Tibial artery (tissue), 4 donors: ENCODE results near the gene HINT3.
A peak's percentile ranks its signal among the peaks of the same experiment; 100 is the strongest.

Experiments
- DNase-seq, 2 donors: peaks; one replicate each; pipeline ENCODE4 v3.0.0-alpha.2; 2019
- H3K27ac ChIP-seq, 2 donors: fragments of 200-600 bp; sonication (generic) in 1 of 2; 1 replicate in 1 of 2; 2 replicates in 1 of 2; pipeline ENCODE4 v1.5.1; 2018 to 2019; ENCODE audit warnings: mild to moderate bottlenecking in 1 of 2
- H3K27me3 ChIP-seq, 2 donors: fragments of 200-600 bp; sonication (generic) in 1 of 2; one replicate each; pipeline versions ENCODE4 v1.5.1 to v1.6.0; 2016 to 2019
- H3K36me3 ChIP-seq, 3 donors: fragments of 200-600 bp; sonication (generic) in 2 of 3; one replicate each; pipeline ENCODE4 v1.5.1; 2016 to 2019; ENCODE audit warnings: mild to moderate bottlenecking in 2 of 3
- H3K4me1 ChIP-seq, 4 donors: fragments of 200-600 bp; sonication (generic) in 2 of 4; 1 replicate in 3 of 4; 2 replicates in 1 of 4; pipeline ENCODE4 v1.5.1; 2016 to 2019
- H3K4me3 ChIP-seq, 2 donors: fragments of 200-600 bp; sonication (generic) in 1 of 2; 1 replicate in 1 of 2; 2 replicates in 1 of 2; pipeline ENCODE4 v1.5.1; 2018 to 2019; ENCODE audit warnings: mild to moderate bottlenecking in 2 of 2
- H3K9me3 ChIP-seq, 3 donors: fragments of 200-600 bp; sonication (generic) in 1 of 3; one replicate each; pipeline ENCODE4 v1.5.1; 2016 to 2019
- intact Hi-C: fragments of 100-400 bp; cut with DNase I; formaldehyde crosslinking; loops from one replicate; pipeline ENCODE4 v1.15.0; 2023; ENCODE audit warnings: low total_unique reads
- TF ChIP-seq, protein P1 (sequence below), 2 experiments: fragments of 200-600 bp in 1 of 2; fragments of 450-650 bp in 1 of 2; IDR thresholded peaks; one replicate each; pipeline ENCODE4 v1.5.1; 2017 to 2019; ENCODE audit warnings: antibody characterized with exemption in 2 of 2, mild to moderate bottlenecking in 1 of 2, moderate library complexity in 1 of 2

Gene HINT3

DNA sequence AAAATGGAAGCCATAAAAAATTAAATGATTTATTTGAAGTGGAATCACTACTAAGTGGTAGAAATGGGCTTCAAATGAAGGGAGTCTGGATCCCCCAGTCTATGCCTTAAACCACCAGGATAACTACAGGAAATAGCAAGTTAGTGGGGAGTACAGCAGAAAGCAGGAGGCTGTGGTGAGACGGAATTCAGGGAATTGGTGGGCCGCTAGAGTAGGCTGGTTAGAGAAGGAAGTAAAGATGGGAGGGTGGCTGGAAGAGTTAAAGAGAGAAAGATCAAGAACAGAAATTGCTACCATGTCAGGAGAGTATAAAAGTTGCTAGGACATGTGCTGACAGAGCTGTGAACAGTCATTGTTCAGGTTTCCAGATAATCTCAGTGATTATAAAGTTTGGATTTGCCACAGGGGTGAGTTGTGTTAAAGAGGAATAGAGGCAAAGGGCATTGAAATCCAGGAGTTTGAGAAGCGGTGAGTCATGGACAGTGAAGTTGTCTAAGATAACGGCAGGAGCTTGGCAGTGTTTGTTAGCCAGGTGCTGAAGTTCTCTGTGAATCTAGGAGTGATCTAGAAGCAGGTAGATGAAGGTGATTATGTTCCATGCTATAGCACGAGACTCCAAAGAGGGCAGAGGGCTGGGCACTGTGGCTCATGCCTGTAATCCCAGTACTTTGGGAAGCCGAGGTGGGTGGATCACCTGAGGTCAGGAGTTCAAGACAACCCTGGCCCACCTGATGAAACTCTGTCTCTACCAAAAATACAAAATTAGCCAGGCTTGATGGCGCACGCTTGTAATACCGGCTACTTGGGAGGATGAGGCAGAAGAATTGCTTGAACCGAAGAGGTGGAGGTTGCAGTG lies 13.7 kb upstream of the HINT3 start:
- no peaks in the 10 kb centered on the region for H3K36me3 ChIP-seq
- intact Hi-C loops: no loop called here
- H3K27me3 ChIP-seq: no peaks in the 10 kb centered on the region
- peaks cover 6 to 41% (median 15%) of the 10 kb centered on the region in 4 donors for H3K4me1 ChIP-seq
- H3K9me3 ChIP-seq: no peaks in the 10 kb centered on the region
- DNase-seq: no peak
- no peak overlapping the region for H3K4me3 ChIP-seq
- no peak overlapping the region for H3K27ac ChIP-seq
- TF ChIP-seq, protein P1, sequence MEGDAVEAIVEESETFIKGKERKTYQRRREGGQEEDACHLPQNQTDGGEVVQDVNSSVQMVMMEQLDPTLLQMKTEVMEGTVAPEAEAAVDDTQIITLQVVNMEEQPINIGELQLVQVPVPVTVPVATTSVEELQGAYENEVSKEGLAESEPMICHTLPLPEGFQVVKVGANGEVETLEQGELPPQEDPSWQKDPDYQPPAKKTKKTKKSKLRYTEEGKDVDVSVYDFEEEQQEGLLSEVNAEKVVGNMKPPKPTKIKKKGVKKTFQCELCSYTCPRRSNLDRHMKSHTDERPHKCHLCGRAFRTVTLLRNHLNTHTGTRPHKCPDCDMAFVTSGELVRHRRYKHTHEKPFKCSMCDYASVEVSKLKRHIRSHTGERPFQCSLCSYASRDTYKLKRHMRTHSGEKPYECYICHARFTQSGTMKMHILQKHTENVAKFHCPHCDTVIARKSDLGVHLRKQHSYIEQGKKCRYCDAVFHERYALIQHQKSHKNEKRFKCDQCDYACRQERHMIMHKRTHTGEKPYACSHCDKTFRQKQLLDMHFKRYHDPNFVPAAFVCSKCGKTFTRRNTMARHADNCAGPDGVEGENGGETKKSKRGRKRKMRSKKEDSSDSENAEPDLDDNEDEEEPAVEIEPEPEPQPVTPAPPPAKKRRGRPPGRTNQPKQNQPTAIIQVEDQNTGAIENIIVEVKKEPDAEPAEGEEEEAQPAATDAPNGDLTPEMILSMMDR (IDR thresholded peaks at IDR 0.05): no peak

DNA sequence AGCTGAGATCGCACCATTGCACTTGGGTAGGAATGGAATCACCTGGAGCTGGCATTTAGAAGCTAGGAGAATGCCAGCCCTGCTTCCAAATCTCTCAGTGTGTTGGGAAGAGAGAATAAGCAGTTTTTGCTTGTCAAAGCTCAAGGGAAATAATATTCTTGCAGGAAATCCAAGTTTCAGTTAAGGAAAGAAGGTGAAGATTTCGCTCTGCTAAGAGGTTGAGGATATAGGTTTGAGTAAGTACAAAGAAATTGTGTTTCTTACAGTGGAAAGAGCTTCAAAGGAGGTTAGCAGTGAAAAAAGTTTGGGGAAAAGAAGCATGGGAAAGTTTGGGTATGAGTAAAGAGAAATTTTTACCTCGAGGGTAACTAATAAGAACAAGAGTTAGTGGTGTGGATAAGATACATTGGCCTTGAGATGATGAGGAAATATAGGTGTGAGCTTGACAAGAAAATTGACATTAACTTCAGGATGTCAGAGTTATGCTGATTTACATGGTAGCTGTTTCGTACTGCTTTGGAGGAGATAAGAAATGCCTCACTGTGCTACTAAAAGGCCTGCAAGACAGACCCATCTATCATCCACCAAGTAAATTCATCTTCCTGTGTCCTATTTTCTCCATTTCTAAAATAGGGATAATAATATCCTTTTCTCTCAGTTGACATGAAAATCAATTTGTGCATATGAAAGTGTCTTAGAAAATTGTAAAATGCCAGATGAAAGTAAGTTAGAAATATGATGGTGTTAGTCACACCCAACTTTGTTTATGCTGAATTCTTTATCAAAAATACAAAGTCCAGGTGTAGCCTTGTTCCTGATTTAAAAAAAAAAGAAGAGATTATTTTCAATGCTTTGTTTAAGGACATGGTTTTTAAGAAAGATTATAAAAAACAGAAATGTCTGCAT lies 12.8 kb upstream of the HINT3 start:
- Histone ChIP-seq H3K9me3 (no peaks in the 10 kb centered on the region), H3K27me3 (no peaks in the 10 kb centered on the region), H3K36me3 (no peaks in the 10 kb centered on the region), H3K27ac (peak overlapping the region; percentile 49 to 67), H3K4me3 (no peak overlapping the region), H3K4me1 (peaks cover 6 to 43% (median 15%) of the 10 kb centered on the region in 4 donors)
- DNase-seq: no peak
- intact Hi-C loops: no loop called here
- TF ChIP-seq, protein P1 (IDR thresholded peaks at IDR 0.05): no peak

GRCh38 chr6:125944434-125944816 lies 12.1 kb upstream of the HINT3 start:
- Histone ChIP-seq H3K27me3 (no peaks in the 10 kb centered on the region), H3K36me3 (no peaks in the 10 kb centered on the region), H3K4me3 (no peak overlapping the region), H3K27ac (peak overlapping the region; percentile 49 to 67), H3K4me1 (peaks cover 6 to 43% (median 15%) of the 10 kb centered on the region in 4 donors), H3K9me3 (no peaks in the 10 kb centered on the region)
- intact Hi-C loops: no loop called here
- peak; percentile 77 to 79 for DNase-seq
- TF ChIP-seq, protein P1 (IDR thresholded peaks at IDR 0.05): no peak

GRCh38 chr6:125944896-125945295 lies 11.7 kb upstream of the HINT3 start:
- intact Hi-C loops: no loop called here
- Histone ChIP-seq H3K27me3 (no peaks in the 10 kb centered on the region), H3K4me3 (no peak overlapping the region), H3K9me3 (no peaks in the 10 kb centered on the region), H3K36me3 (no peaks in the 10 kb centered on the region), H3K4me1 (peaks cover 6 to 43% (median 15%) of the 10 kb centered on the region in 4 donors), H3K27ac (peak overlapping the region; percentile 49 to 67)
- TF ChIP-seq, protein P1 (IDR thresholded peaks at IDR 0.05): no peak
- DNase-seq: no peak

DNA sequence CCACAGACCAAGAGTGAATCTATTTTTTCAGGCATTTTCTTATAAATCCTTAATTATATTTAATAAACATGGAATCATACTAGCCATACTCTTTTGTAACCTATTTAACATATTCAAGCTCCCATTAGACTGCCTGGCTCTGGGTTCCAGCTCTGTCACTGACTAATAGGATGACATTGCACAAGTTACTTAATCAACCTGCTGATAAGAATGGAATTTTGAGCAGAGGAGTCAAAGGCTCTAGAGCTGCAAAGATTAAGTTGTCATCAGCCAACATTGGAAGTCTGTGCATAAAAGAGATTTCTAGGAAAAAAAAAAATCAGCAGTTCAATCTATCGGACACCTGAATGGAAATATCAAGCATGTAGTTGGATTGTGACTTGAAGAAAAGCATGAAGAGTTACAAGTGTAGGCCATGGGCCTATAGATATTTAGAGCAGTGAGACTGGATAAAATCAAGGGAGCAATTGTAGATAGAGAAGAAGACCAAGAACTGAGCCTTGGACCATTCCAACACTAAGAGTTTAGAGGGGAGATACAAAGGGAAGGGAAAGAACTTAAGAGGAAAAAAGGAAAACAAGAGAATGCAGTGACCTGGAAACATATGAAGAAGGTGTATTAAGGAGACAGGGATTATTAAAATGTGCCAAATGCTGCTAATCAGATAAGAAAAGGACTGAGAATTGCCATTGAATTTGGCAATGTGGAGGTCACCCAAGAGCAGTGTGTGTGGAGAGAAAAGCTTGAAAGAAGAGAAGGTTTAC lies 11.0 kb upstream of the HINT3 start:
- H3K4me3 ChIP-seq: no peak overlapping the region
- H3K27ac ChIP-seq: peak overlapping the region; percentile 67 to 70
- H3K27me3 ChIP-seq: no peaks in the 10 kb centered on the region
- no peaks in the 10 kb centered on the region for H3K9me3 ChIP-seq
- DNase-seq: no peak
- H3K4me1 ChIP-seq: peaks cover 6 to 43% (median 15%) of the 10 kb centered on the region in 4 donors
- intact Hi-C loops: no loop called here
- TF ChIP-seq, protein P1 (IDR thresholded peaks at IDR 0.05): no peak
- no peaks in the 10 kb centered on the region for H3K36me3 ChIP-seq
